ENCODE measurements around the gene NPR2.

The NPR2 gene

DNA sequence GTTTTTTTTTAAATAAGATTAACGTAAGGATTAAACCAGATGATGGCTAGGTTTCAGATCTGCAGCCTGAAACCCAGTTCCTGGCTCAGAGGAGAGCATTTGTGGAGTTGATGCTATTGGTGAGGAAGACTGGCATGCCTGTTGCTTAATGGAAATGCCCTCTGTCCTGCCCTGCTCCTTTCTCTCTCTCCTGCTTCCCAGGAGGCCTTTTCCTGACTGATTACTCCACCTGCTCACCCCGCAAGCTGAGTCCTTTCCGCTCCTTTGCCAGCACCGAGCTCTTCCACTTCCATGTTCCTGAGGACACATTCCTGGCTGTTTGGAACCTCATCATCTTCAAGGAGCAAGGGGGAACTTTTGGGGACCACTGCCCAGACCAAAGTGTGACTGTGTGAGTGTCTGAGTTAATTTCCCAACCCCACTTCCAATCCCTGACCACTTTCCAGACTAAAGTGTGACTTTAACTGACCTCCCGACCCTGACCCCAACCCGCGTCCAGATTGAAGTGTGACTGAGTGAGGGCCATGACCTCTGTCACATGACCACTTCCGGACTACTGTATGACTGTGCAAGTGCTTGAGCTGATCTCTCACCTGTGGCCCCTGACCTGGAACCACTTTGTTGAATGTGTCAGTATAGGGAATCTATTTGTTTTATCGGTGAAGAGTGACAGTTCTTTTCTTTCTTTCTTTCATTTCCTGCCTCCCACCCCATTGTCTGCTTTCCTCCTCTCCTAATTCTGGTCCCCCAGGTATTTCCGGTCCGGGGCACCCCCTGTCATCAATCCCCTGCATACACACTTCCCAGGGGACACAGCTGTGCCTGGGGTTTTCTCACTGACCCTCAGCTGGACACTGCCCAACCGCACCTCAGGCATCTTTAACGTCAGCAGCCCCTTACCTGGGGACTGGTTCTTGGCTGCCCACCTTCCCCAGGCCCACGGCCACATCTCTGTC is 43.1 kb downstream of the NPR2 start:
- no peak for DNase-seq

DNA sequence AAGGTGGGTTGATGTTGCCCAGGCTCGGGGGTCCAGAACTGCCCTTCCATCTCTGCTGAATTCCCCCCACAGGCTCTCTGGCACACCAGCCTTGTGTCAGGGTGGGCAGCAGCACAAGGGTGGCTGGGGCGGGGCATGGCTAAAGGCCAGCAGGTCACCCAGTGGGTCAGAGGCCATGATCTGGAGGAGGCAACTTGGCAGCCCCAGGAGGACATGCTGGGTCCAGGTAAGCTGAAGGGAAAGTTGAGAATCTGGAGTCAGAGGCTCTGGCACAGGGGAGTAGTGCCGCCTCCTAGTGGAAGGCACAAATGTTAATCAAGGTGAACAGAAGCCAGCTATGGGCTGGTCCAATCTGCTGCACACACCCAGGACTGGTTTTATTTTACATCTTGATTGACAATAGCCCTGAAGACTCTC is 43.8 kb downstream of the NPR2 start:
- no peak for DNase-seq

- DNase-seq: no peak
These were observed 44.4 kb downstream of the NPR2 start for GRCh38 chr9:35835766-35836165.

GRCh38 chr9:35836595-35836994 is 45.2 kb downstream of the NPR2 start:
- no peak for DNase-seq

DNA sequence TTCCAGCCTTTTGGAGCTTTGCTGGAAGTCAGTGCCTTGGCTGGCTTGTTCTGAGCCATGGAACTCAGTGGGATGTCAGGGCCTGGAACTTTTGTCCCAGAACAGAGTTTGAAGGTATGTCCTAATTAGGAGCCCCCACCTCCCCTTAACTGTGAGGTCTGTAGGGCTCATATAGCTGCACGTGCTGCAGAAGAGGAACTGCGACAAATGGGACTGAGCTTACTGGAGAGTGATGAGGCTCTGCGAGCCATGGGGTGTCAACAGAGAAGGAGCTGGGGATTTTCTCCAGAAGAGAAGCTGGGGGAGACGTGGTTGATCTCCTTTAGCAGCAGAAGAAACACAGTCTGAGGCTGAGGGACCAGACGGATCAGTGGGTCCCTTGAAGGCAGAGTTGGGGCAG is 48.5 kb downstream of the NPR2 start:
- DNase-seq: no peak

DNA sequence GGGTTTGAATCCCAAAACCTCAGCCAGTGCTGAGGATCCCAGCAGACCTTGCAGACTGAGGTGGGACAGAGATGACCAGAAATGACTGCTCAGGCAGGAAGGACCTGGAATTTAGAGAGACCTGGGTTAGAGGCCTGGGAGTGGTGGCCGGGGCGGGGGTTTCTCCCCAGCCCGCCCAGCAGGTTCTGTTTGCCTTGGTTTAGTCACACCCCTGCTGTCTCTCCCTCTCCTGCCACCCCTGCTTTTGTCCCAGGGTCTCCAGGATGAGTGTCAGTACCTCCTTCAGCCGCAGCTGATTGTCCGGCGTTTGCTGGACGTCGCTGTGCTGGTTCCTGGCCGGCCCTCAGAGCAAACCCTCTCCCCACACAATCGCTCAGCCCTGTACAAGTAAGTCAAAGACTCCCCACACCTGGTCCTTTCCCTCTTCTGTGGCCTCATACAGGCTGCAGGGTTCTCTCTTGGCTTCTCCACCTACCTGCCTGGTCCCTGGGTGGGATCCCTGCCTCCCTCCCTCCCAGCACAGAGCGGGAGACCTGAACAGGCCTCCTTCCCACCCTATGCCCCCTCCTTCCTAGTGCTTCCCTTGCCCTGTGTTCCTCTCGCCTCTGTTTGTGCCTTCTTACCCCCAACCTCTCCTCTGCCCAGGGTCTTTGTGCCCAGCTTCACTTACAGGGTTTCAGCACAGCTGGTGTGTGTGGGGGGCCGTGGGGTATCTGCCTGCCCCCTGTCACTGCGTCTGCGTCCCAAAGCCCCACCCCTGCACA is 49.7 kb downstream of the NPR2 start:
- no peak for DNase-seq

DNA sequence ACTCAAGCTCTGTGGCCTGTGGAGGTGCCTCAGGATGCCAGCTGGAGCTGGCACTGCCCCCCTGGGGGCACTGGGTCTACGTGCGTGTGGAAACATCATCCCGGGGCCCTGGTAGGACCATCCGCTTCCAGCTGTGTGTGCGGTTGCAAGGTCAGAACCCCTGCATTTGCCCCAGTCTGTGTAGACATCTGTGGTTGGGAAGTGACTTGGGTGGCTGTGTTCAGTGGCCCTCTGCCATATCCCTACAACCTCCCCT is 50.2 kb downstream of the NPR2 start:
- no peak for DNase-seq

- no peak for DNase-seq
These were observed 50.8 kb downstream of the NPR2 start for GRCh38 chr9:35842020-35842745.

DNA sequence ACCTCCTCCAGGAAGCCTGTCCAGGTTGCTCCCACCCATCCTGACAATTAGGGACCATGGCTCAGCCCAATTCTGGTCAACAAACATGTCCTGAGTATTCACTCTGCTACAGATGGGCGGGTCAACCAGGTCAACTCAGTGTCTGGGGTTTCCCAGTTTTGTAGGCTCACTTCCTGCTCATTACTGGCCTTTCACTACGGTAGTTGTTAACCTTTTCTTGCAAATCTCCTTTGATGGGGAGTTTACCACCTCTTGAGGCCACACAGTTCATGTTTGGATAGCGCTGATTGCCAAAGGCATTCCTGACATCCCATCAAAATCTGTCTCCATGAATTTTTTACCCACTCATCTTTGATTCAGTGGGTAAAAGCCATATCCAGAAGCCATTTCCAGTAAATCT is 51.4 kb downstream of the NPR2 start:
- DNase-seq: no peak

DNA sequence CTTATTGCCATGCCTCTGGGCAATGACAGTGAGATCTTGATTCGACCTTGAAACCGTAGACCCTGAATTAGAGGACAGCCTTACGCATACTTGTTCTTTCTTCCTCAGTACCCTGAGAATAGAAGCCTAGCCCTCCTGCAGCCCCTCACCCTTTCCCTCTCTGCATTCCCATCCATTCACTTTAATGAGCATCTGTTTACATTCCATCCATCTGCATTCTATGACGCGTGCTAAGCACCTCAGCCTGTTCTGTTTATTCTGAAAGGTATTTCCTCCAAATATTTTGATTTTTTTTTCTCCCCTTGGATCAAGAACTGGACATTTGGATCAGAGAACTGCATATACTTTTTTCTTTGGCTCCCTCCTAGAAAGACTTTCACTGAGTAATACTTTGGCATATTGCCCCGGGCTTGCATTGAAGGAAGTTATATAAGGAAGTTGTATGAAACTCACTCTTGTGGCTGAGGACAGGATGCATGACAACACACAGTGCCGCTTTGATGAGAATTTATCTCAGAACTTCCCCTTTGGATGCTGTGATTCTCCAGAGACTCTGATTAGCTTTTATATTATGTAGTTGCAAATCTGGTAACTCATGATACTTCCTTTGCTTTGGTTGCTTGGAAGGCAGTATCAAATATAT is 53.4 kb downstream of the NPR2 start:
- no peak for DNase-seq

GRCh38 chr9:35845824-35846771 is 54.7 kb downstream of the NPR2 start:
- no peak for DNase-seq

GRCh38 chr9:35847792-35848572 is 56.6 kb downstream of the NPR2 start:
- no peak for DNase-seq

GRCh38 chr9:35852267-35852815 is 61.0 kb downstream of the NPR2 start:
- DNase-seq: no peak

DNA sequence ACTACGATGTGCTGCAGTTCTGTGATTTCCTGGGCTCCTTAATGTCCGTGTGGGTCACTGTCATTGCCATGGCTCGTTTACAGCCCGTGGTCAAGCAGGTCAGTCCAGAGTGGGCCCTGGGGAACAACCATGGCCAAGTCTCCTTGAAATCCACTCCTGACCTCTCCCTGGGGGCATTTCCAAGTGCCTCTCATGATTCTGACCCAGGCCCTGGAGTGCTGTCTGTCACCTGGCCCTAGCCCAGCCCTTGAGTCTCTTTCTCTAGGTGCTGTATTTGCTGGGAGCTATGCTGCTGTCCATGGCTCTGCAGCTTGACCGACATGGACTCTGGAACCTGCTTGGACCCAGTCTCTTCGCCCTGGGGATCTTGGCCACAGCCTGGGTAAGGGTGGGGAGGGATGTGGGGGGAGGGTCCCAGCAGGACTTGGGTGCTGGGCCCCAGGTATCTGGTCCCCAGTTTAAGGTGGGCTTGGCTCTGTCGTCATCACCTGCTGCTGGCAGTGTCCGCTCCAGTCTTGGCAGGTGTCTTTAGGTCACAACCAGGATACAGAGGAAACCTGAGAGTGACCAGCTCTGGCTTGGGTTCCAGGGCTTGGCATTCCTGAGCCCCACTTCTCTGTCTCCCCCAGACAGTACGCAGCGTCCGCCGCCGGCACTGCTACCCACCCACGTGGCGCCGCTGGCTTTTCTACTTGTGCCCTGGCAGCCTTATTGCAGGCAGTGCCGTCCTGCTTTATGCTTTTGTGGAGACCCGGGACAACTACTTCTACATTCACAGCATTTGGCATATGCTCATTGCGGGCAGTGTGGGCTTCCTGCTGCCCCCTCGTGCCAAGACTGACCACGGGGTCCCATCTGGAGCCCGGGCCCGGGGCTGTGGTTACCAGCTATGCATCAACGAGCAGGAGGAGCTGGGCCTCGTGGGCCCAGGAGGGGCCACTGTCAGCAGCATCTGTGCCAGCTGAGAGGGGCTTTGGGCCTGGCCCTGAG is 61.8 kb downstream of the NPR2 start:
- no peak for DNase-seq

- DNase-seq: no peak
These were observed 62.8 kb downstream of the NPR2 start for GRCh38 chr9:35854091-35854762.

DNA sequence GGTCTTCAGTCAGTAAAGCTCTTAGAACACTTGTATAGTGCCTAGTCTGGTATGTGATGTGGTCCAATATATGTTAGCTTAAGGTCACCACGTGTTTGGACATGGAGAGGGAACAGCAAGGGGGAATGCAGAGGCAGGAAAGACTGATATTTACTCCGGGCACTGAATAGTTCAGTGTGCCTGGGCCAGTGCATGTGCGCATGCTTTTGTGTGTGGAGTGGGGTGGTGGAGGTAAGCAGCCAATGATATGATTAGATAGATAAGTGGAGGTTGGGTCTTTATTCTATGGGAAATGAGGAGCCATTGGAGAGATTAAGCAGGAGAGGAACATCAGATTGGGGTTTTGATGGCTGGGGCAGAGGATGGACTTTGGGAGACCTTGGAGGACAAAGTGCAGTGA is 64.8 kb downstream of the NPR2 start:
- DNase-seq: no peak

DNA sequence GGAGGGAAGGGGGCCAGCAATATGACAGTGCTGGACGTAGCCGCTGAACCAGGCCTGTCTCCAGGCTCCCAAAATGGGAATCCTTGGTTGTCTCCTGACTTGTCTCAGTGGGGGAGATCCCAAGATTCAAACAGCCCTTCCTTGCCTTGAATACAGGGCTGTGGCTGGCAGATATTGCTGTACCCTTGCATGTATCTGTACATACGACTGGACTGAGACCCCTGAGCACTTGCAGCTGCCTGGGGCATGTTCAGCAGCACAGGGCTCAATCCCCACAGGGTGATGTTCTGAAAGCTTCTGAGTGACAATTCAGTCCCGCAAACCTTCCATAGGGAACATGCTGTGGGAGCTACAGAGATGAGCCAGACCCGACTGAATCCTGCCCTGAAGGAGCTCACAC is 65.5 kb downstream of the NPR2 start:
- DNase-seq: no peak

DNA sequence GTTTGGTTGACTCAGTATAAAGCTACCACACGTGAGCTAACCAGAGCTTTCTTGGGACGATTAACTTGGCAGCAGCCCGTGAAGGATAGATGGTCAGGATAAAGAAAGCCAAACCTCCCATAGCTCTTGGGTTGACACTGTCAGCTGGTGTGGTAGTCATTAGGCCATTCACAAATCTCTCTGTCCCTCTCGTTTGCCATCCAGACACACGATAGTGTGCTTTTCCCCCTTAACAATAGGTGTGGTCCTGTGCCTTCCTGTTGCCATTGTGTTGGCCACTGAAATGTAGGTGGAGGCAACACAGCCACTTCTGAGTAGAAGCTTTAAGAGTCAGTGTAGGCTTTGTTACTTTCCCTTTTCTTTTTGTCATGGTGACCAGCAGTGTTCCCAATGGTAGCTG is 67.1 kb downstream of the NPR2 start:
- DNase-seq: no peak
